Stimulated activated CD4-positive, alpha-beta T cell treated with anti-CD3 and anti-CD28 coated beads, Interleukin-1b, Interleukin-23, amount 100 ng/mL, for 4 hours (primary cell): ENCODE results near the gene HDDC2.

Experiments used
- DNase-seq, 2 donors: peaks; one replicate each; pipeline ENCODE4 v3.0.0-alpha.2; 2020; ENCODE audit warnings: low read depth in 2 of 2

Gene HDDC2

DNA sequence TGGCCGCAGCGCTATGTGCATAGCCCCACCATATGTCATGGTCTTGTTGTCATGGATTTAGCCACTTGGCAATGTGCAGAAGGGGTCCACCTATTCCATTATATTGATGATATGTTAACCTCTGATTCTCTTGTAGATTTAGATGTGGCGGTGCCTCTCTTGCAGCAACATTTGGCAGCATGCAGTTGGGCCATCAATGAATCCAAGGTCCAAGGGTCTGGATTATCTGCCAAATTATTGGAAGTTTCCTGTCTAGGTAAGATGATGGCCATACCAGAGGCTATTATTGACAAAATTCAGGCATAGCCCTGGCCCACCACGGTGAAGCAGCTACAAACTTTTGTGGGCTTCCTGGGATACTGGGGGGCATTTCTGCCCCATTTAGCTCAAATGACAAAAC lies 31.4 kb downstream of the HDDC2 start:
- DNase-seq, result no peak

DNA sequence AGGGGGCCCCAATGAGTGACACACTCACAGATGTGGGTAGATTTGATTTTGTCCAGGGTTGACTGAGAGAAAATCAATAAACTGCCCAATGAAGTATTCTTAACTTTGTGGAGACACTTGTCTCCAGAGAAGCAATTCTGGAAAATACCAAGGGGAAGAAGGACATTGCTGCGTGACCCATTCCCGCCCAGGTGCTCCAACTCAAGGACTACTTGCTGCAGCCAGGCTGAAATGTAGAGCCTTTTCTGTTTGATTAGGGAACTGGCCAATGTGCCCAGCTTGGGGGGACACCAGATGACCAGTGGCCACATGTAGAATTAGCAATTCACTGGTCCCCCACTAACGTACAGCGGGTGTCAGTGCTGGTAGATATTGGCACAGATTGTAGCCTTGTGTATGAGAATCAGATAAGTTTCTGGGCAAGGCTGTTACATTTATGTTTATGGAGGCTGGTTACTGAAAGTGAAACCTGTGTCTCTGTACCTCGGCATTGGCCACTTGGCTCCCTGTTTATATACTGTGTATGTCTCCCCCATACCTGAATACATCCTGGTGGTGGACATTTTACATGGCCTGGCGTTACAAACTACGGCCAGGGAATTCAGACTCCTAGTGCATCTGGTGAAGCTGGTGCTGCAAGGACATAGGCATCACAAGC lies 32.3 kb downstream of the HDDC2 start:
- no peak for DNase-seq

DNA sequence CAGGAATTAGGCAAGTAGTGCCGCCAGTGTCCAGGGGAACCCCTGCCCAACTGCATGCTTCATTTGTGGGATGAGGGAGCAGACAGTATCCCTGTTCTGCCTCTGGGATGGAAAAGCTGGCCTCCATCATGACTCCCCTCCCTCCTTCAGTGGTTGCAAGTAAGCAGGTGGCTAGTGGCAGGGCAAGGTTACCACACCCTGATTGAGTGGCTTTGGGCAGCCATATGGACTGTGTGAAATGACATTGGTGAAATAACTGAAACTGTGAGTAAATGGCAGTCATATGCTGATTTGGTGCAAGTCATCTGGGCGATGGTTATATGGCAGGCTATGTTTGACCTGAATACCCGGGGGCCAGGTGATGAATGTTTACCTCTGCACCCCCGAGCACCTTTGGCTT lies 33.0 kb downstream of the HDDC2 start:
- DNase-seq, result no peak

DNA sequence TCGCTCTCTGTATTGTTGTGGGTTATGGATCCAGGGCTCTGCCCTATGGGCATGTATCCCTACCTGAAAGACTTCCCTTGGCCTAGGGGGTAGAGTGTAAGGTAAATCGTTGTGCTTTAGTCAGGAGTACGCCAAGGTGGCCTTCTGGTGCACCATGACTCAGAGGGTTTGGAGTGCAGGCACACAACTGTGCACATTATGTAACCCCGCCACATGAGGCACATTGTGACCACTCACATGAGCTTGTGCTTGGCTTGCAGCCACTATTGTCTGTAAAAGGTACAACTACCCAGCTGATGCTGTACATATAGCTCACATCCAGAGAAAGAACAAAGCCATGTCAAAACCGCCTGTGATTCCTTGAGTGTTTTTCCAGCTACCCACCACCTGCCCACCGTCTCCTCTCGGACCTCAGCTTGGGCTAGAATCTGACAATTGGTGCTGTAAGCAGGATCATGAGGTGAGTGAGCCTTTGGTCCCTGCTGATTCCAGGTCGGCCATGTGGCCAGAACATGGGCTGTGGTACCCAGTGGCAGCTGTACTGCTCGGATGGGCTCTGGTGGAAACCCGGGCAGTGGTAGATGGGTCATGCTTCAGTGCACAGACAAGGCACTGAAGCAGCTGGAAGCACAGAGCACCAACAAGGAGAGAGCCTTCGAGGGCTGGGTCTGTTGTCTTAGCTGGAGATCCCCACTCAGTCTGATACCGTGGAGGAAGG lies 33.8 kb downstream of the HDDC2 start:
- no peak for DNase-seq

DNA sequence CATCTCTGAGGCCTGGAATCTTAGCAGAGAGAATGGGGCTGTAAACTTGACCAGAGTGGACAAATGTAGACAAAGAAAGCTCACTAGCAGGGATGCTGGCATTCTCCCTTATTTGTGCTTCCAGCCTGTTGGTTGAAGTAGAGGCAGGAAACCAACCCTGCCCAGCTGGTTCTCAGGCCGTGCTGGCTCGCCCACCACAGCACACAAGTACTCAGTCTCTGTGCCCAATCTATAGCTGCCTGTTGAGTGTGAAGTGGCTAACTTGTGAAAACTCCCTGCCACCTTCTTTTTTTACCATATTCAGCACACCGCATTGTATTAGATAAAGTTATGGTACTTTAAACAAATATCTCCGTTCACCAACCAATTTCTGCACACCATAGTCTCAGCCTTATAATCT lies 37.3 kb downstream of the HDDC2 start:
- no peak for DNase-seq

DNA sequence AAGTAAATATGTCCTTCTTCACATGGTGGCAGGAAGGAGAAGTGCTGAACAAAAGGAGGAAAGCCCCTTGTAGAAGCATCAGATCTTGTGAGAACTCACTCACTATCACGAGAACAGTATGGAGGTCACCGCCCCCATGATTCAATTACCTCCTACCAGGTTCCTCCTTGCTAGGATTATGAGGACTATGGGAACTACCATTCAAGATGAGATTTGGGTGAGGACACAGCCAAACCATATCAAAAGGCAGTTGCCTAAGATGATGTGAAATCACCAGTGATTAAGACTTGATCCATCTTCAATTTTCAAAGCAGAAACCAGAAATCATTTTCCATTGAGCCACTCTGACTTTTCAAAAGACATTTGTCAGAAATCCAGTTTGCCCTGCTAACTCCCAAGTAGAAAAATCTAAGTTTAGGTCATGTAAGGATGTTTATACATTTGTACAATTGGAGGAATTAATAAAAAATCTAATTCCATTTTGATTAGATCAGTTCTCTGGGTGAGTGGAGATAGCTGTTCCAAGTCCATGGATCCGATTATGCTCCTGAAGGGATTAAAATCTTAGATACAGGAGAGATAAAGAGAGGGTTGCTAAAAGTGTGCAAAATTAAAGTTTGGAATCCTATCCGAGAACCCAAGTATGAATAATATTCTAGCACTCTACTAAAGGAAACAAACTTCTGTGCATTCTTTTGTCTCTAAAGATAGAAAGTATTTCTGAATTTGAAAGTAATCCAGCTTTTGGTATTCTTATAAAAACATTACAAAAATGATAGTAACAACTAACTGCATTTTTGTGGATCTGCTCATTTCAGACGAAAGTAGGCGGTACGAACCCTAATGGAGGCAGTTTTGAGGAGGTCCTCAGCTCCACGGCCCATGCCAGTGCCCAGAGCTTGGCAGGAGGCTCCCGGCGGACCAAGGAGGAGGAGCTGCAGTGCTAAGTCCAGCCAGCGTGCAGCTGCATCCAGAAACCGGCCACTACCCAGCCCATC lies 39.5 kb downstream of the HDDC2 start:
- no peak for DNase-seq

DNA sequence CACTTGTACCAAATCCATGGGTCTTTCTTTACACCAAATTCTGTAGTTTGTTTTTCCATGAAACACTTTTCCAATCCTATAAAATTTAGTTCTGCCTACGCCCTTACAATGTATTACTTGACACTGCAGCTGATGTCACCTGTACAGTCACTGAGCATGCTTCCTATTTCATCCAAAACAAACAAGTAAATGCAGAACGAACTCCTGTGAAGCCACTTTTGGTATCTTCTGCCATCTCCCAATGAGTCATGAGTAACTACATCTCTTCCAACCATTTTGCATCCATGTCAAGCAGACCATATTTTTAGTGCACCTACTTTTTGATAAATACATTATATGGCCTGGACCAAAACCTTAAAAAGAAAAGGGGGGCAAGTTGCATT lies 42.4 kb downstream of the HDDC2 start:
- DNase-seq, result no peak

DNA sequence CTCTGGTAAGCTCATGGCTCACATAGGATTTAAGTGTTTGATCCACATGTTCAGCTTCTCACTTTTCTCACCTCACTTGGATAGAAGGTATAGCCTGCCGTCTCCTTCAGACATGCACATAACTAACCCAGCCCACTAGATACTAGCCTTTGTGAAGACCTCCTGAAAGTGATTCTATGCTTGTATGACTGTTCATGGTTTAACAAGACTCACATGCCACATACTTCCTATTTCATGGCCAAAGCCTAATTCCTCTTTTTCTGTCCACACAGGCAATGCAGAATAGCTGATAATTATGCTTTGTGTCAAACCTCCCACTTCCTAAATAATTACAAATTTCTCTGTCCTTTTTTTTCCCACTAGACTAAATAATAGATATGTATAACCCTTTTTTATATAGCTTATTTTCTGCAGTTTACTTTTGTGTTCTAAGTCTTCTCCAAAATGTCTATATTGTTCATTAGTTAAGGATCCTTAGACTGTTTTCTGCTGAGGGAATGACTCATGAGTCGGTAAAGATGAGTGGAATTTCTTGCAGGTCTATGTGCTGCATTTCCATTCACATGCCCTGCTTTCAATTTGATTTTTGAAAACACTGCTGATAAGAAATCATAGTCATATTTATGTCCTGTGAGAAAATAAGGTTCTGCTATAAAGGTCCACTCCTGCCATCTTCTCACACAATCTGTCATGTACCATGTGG lies 43.0 kb downstream of the HDDC2 start:
- no peak for DNase-seq

DNA sequence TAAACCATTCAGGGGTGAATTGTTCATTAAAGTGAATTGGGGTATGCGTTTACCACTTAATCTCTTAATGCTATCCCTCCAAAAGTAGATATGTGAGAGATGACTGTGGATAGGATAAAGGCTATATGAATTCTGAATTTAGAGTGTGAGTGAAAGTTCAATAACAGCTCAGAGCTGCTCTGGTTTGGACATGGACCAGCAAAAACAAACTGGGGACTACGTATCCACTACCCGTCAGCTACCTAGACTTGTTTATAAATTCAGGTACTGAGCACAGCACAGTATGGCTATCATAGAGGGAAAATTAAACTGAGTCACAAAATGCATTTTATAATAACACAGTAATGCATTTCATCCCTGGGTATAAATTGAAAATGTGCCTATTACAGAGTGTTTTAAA lies 44.4 kb downstream of the HDDC2 start:
- no peak for DNase-seq

DNA sequence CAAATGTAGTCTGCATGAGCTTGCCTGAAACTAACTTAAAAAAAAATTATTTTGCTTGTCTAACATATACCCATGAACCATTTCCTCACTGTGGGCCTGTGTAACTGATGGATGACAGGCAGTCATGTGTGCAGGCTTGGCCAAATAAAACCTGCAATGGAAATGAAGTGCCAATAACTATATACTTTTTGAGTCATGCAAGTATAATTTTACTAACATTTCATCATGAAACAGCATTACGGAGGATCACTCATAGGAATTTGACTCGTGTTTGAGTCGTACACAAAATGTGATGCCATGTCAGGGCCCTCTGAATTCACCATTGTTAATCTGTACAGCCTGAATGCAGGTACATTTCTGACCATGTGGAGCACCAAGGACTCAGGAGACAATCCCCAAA lies 46.6 kb downstream of the HDDC2 start:
- no peak for DNase-seq

DNA sequence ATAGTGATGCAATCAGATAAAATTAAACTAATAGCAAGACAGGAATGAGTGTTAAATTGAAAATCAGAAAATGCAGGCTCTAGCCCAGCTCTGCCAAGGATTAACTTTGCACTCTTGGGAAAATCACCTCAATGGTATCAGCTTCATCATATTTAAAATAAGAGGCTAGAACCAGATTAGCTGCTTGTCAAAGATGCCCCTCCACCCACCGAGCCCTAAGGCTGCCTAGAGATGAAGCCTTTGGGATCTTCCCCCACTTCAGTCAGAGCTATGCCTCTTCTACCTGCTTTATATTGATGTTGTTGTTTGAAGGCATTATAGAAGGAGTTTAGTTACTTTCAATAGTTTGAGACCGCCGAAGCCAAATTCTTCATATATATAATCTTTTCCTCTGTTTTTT lies 47.4 kb downstream of the HDDC2 start:
- no peak for DNase-seq

DNA sequence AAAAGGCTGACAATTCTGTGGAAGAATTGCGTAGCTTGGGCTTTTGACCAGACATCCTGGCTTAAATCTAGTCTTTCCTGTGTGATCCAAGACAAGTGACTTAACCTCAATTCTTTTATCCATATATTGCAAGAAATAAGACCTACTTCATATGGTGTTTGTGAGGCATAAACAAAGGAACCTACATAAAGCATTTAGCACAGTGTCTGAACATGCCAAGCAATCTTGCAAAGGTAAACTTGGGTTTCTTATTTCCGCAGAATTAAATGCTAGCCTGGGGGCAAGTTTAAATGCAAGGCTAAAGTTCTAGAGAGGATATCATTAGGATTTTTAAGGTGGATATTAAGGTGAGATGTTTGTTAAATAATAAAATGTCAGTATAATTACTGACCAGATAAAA lies 47.9 kb downstream of the HDDC2 start:
- no peak for DNase-seq

DNA sequence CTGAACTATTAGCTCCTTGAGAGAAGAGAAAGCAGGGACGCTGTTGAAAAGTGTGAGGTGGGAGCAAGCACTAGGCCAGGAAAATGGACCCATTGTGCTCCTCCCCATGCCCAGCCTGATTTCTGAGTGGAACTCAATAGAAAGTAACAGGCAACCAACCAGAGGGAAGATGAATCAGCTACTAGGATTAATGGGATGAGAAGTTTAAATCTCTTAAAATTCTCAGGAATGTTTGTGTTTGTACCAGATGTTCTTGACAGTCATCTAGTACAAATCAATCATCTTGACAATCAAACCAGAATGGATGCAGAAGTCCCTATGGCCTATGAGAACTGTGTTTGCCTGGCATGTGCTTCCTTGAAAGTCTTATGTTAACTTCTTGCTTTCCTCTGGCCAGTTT lies 48.9 kb downstream of the HDDC2 start:
- DNase-seq, result no peak

DNA sequence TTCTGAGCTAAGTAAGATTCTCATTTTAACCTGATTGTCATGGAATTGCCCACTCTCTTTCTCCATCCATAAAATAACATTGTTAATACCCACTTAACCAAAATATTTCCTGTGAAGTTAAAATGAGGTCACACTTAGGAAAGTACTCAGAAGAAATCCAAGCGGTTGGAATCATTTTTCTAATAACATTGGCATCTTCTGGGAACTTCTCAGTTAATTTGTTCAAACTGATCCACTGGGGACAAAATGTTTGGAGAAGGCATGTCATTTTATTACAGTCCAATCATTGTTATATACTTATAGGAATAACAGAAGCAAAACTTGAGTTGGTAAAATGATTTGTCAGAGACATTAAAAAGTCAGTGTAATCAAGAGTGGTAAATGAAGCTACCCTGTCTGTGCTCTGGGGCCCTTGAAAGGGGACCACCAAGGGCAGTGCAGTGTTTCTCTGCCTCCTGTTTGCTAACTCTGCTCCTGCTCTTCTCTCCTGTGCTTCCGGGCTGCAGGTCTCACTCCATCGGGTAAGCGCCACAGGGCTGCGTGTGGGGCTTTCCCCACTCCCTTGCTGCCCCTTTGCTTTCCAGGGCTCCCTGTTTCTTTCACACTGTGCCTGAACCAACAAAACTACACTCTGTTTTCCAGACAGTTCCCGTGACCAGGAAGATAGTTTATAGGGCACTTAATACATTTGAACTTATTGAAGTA lies 50.1 kb downstream of the HDDC2 start:
- DNase-seq, result no peak

DNA sequence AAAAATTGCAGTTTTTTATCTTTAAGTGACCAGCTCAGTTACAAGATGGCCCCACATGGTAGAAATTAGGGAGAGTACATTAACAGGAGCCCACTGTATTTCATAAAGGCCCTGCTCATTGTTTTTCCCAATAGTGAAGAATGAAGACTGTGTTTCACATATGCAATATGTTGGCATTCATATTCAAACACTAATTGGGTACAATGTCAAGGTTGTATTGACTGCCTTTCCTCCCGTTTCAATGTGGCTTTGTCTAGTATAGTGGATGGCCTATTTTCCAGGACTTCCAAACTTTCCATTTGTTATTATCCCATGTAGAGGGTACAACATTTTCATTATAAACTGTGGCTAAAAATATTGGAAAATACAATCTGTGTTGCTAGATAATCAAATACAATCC lies 51.3 kb downstream of the HDDC2 start:
- DNase-seq, result no peak

DNA sequence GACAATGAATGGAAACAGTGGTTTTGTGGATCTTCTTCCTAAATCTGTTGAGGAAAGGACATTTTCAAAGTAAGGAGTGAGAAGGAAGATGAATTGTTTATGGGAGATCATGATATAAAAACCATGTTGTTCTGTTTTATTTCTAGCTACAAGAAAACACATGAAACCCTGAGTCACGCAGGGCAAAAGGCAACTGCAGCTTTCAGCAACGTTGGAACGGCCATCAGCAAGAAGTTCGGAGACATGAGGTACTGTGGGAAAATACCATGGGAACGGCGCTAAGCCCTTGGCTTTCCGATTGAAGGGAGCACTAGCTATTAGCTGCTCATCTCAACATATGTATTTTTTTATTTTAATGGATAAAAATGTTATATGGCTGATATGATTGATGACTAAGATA lies 53.6 kb downstream of the HDDC2 start:
- DNase-seq, result no peak

DNA sequence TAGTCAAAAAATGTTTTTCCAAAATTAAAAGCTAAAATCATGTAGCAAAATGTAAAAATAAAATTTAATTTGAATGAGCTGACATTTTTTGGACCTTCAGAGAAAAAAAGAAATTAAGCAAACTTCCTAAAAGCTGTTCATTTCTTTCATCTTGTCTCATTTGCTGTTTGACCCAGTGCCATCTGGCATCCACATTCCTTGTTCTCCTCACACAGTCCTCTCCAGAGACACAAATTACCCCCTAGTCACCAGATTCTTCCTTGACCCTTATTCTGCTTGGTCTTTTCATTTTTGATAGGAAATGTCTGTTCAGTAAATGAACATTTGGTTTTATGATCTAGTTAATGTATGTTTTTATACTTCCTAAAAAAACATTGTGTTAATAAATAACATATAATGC lies 55.2 kb downstream of the HDDC2 start:
- DNase-seq, result no peak

DNA sequence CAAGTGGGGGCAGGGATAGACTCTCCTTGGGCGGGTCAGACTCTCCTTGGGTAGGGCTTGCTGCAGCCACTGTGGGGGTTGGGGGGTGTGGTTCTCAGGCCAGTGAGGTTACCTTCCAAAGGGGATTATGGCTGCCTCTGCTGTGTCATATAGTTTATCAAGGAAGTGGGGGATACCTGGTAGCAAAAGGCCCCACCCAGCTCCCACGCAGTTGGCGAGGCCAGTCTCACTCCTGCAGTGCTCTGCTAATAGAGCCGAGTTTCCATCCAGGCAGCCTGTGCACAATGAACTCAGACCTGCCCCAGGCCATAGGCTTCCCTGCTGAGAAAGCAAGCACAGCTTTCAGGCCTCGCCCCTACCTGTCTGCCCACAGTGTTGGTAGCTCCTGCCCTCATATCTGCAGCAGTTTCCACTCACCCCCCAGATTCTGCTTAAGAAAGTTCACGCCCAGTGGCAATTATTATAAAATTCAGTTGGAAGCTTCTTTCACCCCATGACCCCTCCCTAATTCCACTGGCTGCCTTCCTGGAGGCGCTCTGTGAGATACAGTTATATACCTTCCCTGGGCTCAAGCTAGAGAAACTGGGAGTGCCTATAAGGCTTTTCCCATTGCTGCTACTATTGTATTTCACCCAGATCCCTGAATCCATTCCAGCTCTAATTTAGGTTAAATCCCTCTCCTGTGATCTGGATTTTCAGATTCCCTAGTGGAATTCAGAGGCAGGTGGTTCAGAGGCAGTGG lies 56.1 kb downstream of the HDDC2 start:
- DNase-seq, result no peak

DNA sequence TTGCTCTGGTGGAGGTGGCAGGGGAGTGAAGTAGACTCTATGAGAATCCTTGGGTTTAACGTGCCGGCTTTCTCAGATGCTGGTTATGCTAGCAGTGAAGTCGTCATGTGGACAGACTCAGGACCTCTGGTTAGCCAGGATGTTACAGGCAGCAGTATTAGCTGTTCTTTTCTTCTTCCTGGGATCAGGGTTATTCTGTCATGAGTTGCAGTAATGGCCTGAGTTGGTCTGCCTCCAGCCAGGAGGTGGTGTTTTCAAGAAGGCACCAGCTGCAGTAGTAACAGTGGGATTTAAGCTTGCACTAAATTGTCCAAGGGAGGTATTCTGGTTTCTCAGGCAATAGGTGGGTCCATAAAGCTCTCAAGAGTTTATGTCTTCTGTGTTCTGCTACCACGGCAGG lies 56.7 kb downstream of the HDDC2 start:
- no peak for DNase-seq

DNA sequence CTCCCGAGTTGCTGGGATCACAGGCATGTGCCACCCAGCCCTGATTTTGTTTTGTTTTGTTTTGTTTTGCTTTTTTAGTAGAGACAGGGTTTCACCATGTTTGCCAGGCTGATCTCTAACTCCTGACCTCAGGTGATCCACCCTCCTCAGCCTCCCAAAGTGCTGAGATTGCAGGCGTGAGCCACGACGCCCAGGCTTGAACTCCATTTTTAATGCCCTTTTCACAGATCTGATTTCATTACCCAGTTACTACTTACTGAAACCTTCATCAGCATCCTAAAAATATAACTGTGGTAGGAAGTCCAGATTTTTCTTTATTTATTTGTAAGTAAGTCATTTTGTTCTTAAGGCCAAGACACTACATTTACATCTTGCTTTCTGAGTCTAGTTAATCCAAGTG lies 64.0 kb downstream of the HDDC2 start:
- DNase-seq, result no peak
